ENCODE results near the gene FAM13B.

Gene FAM13B

DNA sequence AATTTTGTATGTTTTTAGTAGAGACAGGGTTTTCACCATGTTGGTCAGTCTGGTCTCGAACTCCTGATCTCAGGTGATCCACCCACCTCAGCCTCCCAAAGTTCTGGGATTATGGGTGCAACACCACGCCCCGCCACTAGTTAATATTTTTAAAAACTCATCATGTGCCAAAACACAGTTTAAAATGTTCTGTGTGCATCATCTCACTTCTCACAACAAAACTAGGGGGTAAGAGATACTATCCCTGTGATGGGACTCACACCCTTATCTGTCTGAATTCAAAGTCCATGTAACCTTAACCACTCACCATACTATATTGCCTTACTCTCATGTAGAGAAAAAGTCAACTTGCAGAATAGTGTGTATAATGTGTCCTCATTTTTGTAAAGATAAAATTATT is 141.0 kb downstream of the FAM13B start:
- TF ChIP-seq SPI1 (IDR thresholded peaks at IDR 0.05; ENCODE audit: borderline replicate concordance, low read depth) (no peak), CTCF (IDR thresholded peaks at IDR 0.05; ENCODE audit: insufficient read depth, low read length) (no peak), POLR2AphosphoS5 (IDR thresholded peaks at IDR 0.05; ENCODE audit: low read depth) (no peak), GABPA (IDR thresholded peaks at IDR 0.05; ENCODE audit: low read depth) (no peak)
- TF ChIP-seq, protein P1, sequence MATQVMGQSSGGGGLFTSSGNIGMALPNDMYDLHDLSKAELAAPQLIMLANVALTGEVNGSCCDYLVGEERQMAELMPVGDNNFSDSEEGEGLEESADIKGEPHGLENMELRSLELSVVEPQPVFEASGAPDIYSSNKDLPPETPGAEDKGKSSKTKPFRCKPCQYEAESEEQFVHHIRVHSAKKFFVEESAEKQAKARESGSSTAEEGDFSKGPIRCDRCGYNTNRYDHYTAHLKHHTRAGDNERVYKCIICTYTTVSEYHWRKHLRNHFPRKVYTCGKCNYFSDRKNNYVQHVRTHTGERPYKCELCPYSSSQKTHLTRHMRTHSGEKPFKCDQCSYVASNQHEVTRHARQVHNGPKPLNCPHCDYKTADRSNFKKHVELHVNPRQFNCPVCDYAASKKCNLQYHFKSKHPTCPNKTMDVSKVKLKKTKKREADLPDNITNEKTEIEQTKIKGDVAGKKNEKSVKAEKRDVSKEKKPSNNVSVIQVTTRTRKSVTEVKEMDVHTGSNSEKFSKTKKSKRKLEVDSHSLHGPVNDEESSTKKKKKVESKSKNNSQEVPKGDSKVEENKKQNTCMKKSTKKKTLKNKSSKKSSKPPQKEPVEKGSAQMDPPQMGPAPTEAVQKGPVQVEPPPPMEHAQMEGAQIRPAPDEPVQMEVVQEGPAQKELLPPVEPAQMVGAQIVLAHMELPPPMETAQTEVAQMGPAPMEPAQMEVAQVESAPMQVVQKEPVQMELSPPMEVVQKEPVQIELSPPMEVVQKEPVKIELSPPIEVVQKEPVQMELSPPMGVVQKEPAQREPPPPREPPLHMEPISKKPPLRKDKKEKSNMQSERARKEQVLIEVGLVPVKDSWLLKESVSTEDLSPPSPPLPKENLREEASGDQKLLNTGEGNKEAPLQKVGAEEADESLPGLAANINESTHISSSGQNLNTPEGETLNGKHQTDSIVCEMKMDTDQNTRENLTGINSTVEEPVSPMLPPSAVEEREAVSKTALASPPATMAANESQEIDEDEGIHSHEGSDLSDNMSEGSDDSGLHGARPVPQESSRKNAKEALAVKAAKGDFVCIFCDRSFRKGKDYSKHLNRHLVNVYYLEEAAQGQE (IDR thresholded peaks at IDR 0.05; ENCODE audit: insufficient replicate concordance, low read depth), result no peak
- H3K27me3 ChIP-seq (ENCODE audit: insufficient read depth, poor library complexity, severe bottlenecking), result no peaks in the 10 kb centered on the region
- H3K4me3 ChIP-seq (replicated peaks; ENCODE audit: insufficient read depth, low read length), result no peak overlapping the region
- no peak for DNase-seq (ENCODE audit: low read depth in 1 of 2, low spot score in 1 of 2)
- no peak overlapping the region for H3K27ac ChIP-seq (replicated peaks)

DNA sequence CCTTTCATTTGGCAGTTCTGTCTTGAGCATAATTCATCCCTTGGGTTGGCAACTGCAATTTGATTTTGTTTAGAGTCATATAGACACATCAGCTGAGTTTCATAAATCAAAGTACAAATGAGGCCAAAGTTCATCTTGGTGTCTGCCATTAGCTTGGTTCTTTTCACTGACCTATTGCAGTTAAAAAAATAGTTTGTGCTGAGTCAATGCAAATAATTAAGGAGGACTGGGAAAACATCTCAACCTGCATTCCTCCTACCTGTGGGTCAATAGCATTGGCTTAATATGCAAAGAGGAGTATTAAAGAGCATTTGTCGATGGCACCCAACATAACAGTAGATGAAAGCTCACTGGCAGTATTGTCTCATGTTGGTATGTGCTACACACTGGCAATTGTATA is 142.0 kb downstream of the FAM13B start:
- no peak for DNase-seq (ENCODE audit: low read depth in 1 of 2, low spot score in 1 of 2)
- Histone ChIP-seq H3K4me3 (replicated peaks; ENCODE audit: insufficient read depth, low read length) (no peak overlapping the region), H3K27ac (replicated peaks) (no peak overlapping the region), H3K27me3 (ENCODE audit: insufficient read depth, poor library complexity, severe bottlenecking) (no peaks in the 10 kb centered on the region)
- TF ChIP-seq GABPA (IDR thresholded peaks at IDR 0.05; ENCODE audit: low read depth) (no peak), CTCF (IDR thresholded peaks at IDR 0.05; ENCODE audit: insufficient read depth, low read length) (no peak), POLR2AphosphoS5 (IDR thresholded peaks at IDR 0.05; ENCODE audit: low read depth) (no peak), SPI1 (IDR thresholded peaks at IDR 0.05; ENCODE audit: borderline replicate concordance, low read depth) (no peak)
- TF ChIP-seq, protein P1 (IDR thresholded peaks at IDR 0.05; ENCODE audit: insufficient replicate concordance, low read depth), result no peak

- TF ChIP-seq, protein P1 (IDR thresholded peaks at IDR 0.05; ENCODE audit: insufficient replicate concordance, low read depth), result no peak
- TF ChIP-seq SPI1 (IDR thresholded peaks at IDR 0.05; ENCODE audit: borderline replicate concordance, low read depth) (no peak), GABPA (IDR thresholded peaks at IDR 0.05; ENCODE audit: low read depth) (no peak), POLR2AphosphoS5 (IDR thresholded peaks at IDR 0.05; ENCODE audit: low read depth) (no peak), CTCF (IDR thresholded peaks at IDR 0.05; ENCODE audit: insufficient read depth, low read length) (no peak)
- Histone ChIP-seq H3K27ac (replicated peaks) (no peak within 1 kb of the TSS), H3K27me3 (ENCODE audit: insufficient read depth, poor library complexity, severe bottlenecking) (no peaks in the 10 kb centered on the region), H3K4me3 (replicated peaks; ENCODE audit: insufficient read depth, low read length) (no peak within 1 kb of the TSS)
- no peak for DNase-seq (ENCODE audit: low read depth in 1 of 2, low spot score in 1 of 2)
These were observed 143.8 kb downstream of the FAM13B start, which contains the start of gene PKD2L2 for GRCh38 chr5:137888863-137889759. Gene PKD2L2, plus strand, starts transcription at chr5:137889457. Its CDS starts 35 bp downstream, at chr5:137889492.
